NCI-H524 (cell line): ENCODE results near the gene NPC1L1.

Source experiments
- DNase-seq, 2 experiments: peaks; one replicate each; lab custom pipeline; 2025; lab: John Stamatoyannopoulos, UW

NPC1L1 gene

DNA sequence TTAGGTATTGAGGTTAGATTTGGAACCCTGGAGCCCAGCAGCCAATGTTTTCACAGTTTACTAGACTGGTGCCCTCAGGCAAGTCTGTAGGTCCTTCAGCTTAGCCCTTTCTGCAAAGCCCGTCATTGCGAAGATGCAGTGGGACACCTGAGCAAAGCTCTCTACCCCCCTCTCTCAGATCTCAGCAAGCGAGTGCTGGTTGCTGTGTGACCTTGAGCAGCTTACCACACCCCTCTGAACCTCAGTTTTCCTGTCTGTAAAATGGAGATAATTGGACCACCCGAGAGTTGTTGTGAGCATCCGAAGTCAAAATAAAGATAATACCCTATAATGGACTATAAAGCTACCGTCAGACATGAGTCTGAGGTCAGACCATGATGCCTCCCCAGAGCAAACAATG, 3.7 kb downstream of the NPC1L1 start:
- no peak for DNase-seq

DNA sequence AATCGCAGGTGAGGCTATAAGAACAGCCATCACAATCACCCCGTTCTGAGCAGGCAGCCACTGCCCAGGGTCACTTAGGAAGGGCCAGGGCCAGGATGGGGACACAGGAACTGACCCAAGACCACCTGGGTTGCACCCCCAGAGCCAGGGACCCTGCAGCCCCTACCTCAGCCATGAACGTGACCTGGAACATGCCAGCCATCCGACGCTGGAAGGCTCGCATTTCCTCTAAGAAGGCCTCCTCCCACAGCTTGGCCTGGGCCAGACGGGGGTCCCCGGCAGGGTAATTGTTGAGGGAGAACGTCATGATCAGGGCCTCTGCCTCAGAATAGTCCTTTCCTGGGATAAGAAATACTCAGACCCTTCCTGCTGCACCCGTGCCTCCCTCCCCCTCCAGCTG, 5.0 kb downstream of the NPC1L1 start:
- no peak for DNase-seq

DNA sequence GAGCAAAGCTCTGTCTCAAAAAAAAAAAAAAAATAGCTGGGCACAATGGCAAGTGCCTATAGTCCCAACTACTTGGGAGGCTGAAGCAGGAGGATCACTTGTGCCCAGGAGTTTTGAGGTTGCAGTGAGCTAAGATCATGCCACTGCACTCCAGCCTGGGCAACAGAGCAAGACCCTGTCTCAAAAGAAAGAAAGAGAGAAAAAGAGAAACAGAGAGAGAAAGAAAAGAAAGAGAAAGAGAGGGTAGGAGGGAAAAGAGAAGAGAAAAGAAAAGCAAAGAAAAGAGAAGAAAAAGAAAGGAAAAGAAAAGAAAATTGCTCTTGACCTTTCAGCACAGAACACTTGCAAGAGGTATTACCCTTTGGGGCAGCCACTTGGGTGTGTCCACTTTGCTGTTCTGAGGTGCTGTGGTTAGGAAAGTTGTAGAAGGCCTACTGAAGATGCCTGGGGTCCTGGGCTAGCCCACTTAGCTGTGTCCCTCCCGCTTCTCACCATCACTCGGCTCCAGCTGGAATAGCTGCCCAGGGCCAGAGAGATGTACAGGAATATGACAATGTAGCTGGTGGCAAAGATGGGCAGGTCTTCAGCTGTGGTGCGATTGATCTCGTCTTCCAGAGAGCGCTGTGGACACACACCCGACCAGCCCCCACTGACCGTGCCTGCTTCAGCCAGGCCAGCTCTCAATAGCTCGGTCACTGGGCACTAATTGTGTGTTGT, 5.6 kb downstream of the NPC1L1 start:
- no peak for DNase-seq

DNA sequence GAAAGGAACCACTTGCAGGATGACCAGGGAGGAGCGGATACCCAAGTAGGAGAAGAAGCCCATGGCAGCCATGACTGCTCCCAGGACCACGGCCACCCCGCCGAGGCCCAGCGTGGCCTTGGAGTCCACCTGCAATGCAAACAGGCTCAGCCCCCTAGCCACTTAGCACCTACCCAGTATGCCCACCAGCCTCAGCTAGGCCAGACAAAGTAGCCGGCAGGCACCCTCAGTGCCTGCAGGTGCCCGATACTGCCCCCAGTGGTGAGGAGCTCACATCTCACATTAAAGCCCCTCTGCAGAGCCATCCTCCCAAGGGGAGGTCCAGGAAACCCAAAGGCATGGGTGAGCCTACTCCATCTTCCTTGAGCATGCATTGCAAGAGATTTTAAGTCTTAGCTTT, 6.6 kb downstream of the NPC1L1 start:
- DNase-seq: peak; percentile 9 to 37

DNA sequence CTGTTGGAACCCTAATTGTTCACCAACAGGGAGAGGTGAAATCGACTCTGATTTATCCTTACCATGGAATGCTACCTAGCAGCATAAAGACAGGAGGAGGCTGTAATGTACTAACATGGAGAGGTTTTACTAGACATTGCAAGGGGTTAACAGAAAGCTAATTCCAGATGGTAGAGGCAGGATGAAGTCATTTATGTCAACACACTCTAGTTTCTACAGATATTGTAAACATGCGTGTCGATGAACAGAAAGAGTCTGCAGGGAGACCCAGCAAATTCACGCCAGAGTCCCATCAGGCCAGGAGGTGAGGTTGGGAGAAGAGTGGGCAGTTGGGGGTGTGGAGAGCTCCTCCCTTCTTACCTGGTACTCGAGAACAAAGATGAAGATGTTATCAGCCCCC, 7.0 kb downstream of the NPC1L1 start:
- DNase-seq: no peak

DNA sequence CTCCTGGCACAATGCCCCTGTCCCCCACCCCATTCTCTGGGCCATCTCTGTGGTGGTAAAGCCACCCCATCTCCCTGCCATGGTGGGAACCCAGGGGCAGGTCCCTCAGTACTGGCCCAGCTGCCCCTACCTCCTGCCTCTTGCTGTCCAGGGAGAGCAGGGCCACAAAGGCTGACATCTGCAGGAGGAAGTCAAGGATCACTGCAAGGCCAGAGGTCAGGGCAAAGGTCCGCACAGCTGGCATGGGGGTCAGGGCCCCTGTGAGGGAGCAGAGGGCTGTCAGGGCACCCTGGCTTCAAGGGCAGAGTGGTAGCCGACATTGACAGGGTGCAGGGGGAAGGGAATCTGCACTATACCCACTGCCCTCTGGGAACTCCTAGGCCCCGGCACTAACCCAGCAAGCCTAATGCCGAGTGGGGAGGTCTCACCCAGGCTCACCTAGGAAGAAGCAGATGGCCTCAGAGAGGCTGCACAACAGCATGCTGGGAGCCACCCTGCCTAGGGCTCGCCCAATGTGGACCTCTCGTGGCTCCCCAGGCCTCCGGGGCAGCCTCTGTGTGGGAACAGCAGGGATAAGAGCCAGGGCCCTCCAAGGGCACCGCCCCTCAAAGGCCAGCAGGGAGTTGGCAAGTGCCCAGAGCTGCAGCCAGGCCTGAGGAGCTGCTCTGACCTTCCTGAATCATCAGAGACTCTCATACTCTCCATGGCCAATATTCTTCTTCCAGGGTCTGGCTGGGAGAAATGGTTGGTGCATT, 7.7 kb downstream of the NPC1L1 start:
- DNase-seq: no peak

DNA sequence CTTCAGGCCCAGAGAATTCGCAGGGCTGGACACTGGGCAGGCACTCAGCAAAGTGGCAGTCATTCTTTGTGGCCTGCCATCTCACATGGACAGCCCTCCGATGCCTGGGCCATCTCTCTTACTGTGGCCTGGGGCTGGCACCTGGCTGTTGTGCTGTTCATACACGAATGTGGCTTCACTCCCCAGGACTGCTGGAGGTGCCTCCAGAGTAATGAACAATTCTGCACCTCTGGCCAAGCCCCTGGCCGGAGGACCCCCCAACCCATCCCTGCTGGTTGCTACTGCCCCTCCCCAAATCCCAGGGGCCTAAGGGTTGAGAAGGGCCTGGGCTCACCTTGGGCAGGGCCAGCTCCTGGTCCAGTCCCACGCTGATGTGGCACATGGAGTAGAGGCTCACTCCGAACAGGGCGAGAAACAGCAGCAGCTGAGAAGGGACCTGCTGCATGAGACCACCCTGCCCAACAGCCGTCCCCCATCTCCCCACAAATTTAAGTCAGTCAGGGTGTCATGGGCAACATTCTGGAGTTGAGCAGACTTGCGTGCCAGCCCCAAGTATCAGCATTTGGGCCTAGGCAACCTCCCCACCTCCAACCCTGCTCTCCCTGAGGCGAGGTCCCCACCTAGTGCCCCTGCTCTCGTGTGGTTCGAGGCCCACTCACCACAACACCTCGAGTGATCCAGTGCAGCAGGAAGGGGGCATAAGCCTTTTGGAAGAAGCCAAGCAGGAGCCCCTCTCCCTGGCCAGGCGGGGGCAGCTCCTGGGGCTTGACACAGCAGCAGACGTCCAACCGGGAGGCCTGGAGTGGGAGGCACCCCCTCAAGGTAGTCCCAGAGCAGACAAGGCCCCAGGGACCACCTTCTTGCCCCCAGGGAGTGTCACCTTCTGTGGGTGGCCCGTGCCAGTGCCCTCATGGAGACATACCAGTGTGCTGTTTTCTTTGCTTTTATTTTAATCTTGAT, 9.4 kb downstream of the NPC1L1 start:
- no peak for DNase-seq

DNA sequence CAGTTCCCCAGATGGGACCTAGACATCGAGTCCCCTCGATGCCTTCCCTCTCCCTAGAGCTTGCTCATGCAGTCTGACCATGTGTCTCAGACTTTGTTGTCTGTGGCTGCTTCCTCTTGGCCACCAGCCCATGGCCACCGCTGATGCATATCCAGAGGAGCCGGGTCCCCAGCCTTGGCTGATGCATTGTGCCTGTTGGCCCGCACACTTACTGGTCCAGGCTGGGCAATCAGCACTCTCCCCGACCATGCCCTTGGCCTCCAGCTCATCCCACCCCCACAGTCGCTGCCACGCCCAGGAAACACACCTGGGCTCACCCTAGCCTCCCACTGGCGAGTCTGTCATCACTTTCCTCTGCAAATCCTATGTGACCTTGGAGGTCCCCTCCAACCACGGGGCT, 10.1 kb downstream of the NPC1L1 start:
- no peak for DNase-seq

DNA sequence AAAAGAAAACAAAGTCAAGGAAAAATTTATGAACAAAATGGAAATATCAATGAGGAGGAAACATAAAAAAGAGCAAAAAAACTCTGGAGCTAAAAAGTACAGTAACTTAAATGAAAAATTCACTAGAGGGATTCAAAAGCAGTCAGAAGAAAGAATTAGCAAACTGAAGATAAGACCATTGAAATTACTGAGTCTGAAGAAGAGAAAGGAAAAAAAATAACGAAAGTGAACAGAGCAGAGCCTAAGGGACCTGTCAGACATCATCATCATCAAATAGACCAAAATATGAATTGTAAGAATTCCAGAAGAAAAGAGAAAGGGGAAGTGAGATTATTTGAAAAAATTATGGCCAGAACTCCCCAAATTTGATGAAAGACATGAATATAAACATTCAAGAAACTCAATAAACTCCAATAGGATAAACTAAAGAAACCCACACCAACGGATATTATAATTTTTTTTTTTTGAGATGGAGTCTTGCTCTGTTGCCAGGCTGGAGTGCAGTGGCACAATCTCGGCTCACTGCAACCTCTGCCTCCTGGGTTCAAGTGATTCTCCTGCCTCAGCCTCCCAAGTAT, 16.2 kb downstream of the NPC1L1 start:
- DNase-seq: no peak

DNA sequence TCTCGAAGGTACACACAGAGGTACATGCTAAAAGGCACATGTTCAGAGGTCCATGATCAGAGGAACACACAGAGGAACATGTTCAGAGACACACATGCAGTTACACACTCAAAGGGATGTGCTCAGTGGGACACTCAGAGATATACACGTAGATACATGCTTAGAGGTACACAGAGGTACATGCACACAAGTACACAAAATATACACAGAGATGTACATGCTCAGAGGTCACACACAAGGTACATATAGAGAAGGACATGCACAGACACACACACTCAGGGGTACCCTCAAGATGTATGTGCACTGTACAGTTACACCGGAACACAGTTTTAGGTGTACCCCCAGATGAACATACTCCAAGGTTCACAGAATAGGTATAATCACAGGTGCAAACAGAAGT, 18.8 kb downstream of the NPC1L1 start:
- DNase-seq: no peak

DNA sequence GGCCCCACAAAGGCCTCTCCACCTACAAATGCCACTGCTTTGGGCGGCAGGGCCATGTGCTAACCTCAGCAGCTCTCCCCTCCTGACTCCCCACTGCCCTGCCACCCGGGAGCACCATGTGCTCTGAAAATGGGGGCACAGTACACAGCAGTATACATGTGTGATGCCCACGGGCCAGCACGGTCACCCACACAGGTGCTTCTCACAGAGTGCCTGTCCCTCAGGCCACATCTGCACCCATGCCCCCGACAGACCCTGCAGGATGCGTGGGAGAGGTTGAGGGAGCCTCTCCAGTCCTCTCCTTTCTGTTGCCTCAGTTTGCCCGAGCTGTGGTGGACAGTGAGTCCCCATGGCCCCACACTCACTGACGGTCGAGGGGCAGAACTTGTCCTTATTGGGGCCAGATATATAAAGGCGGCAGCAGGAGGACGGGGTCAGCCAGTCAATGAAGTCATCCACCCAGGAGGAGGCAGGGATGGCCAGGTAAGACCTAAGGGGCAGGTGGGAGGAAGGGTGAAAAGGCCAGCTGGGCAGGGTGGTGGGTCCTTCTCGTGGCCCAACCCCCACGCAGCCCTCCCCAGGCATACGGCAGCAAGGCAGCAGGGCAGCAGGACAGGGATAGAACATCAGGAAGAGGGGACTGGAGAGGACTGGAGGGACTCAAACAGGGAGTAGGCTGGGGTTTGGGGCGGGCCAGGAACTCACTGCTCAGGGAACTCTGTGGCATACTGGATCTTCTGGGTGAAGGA, 19.6 kb downstream of the NPC1L1 start:
- DNase-seq: no peak

DNA sequence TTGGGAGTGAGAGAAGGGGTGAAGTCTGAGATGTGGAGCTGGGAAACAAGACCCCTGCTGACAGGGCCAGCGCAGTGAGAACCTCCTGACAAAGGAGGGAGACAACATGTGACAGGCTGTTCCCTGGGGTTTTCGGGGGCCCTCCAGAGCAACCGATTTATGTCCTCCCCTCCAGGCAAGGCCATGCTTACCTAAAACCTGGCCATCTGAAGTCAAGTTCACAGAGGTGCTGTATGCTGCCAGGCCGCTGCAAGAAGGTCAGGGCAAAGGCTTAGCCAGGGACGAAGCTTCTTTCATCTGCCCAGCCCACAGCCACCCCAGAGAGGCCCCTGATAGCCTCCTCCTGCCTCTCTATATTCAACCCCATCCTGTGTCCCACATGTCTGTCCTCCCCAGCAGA, 20.6 kb downstream of the NPC1L1 start:
- DNase-seq: no peak

DNA sequence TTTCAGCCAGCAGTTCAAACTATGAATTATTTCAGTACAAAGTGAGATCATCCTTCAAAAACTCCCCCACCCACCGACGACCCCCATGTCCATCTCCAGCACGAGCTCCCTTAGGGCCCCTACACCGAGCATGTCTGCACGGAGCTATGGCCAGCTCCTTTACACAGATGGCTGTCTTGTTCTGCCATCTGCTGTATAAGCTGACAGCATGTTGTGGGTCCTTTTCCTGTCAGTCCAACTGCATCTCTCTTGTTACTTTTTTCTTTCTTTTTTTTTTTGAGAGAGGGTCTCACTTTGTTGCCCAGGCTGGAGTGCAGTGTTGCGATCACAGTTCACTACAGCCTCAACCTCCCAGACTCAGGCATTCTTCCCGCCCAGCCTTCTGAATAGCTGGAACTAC, 21.6 kb downstream of the NPC1L1 start:
- DNase-seq: peak; percentile 15 to 61

DNA sequence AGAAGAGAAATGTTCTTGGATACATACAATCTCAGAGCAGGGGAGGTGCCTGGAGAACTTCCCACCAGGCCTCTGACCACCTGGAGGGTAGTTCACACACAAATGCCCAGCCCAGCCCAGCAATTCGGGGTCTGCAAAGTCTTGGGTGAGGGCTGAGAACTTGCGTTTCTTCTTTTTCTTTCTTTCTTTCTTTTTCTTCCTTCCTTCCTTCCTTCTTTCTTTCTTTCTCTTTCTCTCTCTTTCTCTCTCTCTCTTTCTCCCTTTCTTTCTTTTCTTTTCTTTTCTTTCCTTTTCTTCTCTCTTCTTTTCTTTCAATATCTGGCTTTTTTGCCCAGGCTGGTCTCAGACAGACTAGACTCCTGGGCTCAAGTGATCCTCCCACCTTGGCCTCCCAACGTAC, 22.4 kb downstream of the NPC1L1 start:
- DNase-seq: no peak

DNA sequence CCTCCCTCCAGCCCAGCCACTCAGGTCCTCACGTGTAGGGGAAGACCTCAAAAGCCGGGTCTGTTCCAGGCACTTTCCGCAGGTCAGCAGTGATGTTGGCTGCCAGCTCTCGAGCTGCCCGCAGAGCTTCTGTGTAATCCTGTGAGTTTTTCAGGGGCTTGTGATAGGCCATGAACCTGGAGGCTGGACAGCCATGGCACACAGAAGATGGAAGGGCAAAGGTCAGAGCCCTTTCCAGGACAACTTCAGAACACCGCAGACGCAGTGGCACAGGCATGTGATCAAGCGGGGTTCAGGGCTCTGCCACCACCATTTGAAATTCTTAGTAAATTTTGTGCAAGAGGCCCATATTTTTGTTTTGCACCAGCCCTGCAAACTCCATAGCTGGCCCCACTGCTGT, 24.0 kb downstream of the NPC1L1 start:
- DNase-seq: no peak

DNA sequence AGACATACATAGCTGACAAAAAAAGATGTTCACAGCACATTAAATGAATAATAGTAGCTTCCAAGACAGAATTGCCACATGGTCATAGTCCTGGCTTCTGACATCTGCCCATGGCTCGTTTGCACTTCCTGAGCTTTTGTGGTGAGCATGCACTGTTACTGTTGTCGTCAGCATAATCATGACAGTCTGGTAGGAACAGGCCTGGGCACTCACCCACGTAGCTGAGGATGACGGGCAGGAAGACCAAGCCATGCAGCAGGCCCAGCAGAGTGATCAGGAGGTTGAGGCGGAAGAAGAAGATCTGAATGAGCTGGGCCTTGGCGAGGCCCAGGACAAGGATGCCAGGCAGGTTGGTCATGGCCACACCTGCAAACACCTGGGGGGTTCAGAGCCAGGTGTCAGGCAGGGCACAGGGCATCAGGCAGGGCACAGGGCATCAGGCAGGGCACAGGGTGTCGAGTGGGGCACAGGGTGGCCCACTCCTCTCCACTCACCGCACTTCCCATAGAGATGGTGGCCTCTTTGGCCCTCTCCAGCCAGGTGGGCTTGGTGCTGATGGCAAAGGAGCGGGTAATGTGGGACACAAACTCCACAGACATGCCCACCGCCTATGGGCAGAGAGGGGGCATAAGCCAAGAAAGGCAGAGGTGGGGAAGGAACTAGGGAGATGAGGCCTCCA, 25.4 kb downstream of the NPC1L1 start:
- DNase-seq: no peak

DNA sequence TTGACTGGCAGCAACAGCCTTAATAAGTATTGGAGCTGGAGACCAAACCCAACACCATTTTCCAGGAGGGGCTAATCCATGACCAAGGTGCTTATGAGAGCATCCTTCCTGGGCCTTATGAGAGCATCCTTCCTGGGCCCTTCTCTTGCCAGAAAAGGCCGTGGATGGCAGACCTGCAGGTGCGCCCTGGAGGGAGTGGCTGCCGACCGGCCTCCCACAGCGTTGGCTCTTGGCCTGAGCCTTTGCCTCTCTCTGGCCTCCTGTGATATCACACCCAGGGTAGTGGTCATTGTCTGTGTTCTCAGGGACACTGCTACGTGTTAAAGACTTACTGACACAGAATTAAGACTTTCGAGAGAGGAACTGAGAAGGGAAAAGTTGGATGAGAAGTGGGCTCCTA, 28.4 kb downstream of the NPC1L1 start:
- DNase-seq: no peak

DNA sequence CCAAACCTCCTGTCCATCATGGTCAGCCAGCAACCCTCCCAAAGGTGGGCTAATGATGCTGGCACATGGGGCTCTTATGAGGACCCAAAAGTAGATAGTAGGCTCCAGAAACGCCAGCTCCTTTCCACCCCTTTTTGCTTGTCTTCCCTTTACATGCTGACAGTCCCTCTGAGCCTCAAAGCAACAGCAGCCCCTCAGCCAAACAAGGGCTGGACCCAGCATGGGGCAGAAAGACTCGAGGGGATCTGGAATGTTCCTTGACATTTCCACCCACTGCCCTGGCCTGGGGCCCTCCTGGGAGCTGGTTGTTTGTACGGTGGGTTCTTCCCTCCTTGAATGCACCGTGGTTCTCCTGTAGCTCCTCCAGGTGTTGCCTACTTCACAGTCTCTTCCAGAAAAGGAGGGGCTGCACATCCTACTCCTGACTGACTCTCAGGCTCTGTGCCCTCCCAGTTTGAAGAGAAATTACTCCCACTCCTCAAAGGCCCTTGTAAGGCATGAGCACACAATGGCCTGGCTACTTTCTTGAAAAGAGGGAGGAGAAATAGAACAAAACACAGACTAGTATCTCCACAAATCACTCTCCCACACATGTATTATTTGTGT, 29.2 kb downstream of the NPC1L1 start:
- DNase-seq: no peak

DNA sequence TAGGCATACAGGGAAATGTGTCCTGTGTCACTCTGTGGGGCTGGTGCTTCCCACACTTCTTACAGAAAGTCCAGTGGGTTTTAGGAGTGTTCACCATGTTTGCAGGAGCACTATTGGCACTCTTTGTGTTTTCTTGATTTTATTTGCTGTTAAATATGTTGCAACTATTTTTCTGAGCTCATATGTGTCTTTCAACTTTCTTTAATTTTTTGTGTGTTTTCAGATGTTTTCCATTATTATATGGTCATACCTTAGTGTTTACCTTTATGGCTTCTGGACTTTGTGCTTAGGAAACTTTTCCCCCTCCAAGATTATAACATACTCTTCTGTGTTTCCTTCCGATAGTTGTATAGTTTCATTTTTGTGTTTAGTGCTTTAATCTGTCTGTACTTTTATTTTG, 29.9 kb downstream of the NPC1L1 start:
- DNase-seq: no peak

DNA sequence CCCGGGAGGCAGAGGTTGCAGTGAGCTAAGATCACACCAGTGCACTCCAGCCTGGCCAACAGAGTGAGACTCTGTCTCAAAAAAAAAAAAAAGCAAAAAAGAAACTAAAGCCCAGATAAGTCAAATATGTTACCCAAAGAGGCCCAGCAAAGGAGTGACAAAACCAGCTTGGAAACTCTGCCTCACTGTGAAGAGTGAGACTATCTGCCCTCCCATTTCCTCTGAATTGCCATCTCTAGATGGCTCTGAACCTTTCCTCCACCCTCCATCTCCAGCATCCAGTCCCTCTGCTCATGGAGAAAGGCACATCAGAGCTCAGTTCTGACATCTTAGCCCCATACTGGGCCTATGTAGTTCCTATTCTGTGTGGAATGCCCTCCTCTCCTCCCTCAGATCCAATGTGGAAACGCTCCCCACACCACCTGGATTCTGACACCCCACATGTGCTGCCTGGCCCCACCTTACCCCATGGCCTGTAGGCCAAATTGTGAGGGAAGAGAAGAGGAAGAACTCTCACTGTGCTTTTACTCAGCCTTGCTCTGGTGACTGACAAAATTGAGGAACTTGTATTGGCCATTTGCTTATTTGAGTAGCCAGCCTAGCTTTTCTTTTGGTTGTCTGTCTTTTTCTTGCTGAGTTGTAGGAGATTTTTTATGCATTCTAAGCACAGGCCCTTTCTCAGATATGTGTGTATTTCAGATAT, 32.7 kb downstream of the NPC1L1 start:
- no peak for DNase-seq
